ENCODE data around the gene CLN6.

CLN6 gene

DNA sequence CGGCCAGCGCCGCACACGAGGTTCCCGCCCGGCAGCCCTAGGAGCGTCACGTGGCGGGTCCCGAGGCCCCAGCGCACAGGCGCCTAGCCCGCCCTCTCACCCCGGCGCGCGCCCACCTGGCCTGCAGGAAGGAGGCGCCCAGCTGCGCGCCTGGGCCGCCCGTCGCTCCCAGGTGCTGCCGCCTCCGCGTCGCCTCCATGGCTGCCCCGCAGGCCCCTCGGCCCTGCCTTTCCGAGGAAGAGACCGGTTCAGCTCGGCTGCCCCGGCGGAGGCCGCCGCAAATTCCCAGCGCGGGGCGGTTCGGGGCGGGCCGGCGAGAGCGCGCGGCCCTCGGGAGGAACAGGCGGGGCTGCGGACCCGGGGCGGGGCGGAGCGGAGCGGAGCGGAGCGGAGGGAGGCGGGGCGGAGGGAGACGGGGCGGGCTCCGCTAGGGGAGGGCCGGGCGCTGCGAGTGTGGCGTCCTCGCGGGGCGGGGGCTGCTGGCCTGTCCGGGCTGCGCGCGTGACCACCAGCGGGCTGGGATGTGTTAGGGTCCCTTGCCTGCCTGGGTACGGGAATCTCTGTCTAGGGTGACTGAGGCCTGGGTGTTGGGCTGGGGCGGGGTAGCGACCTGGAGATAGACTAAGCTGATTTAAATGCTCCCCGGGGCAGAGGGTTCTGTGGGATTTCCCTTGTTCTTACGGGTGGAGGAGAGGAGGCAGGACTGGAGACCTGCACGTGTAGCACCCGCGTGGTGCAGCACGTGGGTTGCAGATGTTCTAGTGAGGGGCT lies at the start of gene CLN6:
TSS of gene CLN6 (minus strand) at position 343 of the 771 bp plus-strand sequence. CDS start at position 199, 144 bp downstream.
- peak; percentile 75 for DNase-seq (ENCODE audit: low spot score)

- DNase-seq (ENCODE audit: low spot score) = peak; percentile 29
Measured at GRCh38 chr15:68278595-68279405, 49.3 kb upstream of the CLN6 start.

DNA sequence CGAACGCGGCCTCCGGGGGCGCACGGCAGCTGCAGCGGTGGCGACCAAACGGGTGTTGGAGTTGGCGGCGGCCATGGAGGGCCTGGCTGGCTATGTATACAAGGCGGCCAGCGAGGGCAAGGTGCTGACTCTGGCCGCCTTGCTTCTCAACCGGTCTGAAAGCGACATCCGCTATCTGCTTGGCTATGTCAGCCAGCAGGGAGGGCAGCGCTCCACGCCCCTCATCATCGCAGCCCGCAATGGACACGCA lies 48.7 kb upstream of the CLN6 start:
- DNase-seq (ENCODE audit: low spot score) = peak; percentile 62

DNA sequence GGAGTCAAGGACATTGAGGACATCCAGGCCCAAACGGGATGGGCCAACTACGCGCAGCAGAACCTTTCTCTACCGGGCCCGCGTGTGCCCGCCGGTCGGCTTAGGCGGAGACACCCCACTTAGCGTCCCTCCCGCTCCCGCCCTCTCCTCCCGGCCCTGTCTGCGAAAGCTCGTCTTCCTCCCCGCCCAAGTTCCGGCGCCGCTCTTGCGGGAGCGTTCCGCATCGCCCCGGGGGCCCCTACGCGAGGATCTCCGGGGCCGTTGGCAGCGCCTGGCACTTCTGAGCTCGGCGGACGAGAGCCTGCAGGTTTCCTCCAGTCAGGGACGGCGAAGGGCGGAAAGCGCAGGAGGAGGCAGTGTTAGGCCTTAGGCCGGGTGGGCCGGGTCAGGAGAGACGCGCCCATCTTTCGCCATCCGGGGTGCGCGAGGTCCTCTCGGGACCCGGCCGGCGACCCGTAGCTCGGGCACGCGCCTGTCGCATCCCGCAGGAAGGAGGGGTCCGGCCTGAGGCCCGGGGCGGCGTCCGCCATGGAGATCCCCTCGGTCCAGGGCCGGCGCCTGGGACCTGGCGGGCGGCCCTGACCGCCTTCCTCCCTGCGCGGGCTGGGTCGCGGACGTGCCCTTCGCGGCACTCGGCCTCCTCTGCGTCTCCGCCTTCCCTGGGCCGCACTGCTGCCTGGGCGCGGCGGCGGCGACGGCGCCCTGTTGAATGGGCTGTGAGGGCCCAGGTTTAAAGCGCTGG lies 48.2 kb upstream of the CLN6 start, which contains the start of gene FEM1B:
TSS of gene FEM1B (plus strand) at position 143 of the 742 bp plus-strand sequence. CDS start 673 bp downstream, outside the sequence.
- peak; percentile 88 for DNase-seq (ENCODE audit: low spot score)

DNA sequence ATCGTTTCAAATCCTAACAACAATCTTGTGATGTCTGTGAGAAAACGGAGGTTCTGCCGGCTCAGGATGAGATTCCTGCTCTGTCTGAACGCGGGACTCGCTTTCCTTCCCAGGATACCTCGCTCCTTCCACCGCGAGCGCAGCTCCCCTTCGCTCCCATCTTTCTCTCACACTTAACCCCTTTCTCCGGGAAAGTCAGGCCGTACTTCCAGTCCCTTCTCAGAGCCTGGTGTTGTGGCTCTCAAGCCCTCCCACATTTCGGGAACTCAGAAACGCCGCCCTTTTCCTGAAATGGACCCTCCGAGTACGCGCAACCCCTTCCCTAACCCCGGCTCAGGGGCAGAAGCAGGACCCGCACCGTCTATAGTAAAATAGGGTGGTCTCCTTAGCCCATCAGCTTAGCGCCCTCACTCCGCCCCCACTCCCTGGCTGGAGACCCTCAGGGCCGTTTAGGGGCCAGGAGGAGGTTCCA lies 47.6 kb upstream of the CLN6 start:
- DNase-seq (ENCODE audit: low spot score) = no peak

DNA sequence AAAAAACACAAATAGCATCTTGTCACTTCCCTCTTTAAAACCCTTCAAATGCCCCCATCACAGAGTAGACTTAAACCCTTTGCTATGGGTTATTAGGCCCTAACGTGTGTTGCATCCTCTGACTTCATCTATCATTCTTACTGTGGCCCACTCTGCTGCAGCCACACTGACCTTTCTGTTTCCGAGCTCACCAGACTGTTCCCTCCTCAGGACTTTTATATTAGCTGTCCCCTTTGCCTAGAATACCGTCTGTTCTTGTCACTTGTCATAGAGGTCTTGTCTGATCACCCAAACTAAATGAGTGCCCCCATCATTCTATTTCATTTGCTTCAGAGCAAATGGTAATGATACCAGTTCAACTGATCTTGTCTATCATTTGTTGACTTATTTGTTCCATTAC lies 47.1 kb upstream of the CLN6 start:
- DNase-seq (ENCODE audit: low spot score) = no peak

DNA sequence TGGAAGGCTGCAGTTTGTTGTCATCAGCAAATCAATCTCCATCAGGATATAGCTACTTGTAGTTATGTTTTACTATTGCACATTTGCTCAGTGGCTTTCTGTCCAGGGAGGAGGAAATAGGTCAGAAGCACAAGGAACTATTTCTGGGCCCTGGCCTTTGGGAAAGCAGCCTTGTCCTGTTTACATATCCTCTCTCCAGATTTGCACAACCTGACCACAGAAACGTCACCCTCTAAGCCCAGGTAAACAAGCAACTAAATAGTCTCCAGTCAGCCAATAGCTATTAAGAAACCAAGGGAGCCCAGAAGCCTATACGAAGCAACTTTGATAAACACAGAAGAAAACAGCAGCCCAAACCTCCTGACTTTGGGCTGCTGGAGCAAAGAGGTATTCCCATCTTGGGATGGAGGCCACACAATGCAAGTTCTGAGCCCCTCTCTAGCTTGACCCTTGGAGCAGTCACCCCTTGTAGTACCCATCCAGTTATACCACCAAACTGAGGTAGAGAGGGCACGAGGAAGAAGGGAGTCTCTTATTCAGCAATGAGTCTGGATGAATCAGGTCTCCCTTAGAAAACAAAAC lies 45.7 kb upstream of the CLN6 start:
- DNase-seq (ENCODE audit: low spot score) = no peak

DNA sequence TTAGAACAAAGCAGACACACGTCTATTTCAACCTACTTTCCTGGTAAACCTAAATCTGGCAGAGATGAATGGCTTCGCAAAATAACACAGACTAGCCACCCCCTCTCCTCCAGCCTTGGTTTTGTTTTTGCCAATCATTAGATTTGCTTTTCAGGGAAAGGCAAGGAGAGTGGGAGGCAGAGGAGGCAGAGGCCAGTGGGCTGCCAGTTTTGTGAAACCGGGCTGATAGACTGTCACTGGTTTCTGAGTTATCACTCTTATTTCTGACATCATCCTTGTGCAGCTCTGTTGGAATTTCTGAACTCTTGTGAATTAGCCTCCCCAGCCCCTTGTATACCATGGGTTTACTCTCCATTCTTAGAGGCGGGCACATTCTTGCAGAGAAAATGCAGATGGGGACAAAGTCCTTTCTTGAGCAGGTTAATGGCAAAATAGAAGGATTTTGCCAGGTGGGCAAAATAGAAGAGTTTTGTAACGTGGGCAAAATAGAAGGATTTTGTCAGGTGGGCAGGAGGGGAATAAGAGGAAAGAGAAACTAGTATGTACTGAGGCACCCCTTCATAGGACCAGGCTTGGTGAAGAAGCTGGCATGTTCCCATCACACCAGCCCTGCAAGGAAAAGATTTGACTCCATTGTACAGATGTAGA lies 44.8 kb upstream of the CLN6 start:
- DNase-seq (ENCODE audit: low spot score) = no peak

GRCh38 chr15:68272721-68273271 lies 43.3 kb upstream of the CLN6 start:
- no peak for DNase-seq (ENCODE audit: low spot score)

GRCh38 chr15:68271854-68272471 lies 42.4 kb upstream of the CLN6 start:
- no peak for DNase-seq (ENCODE audit: low spot score)

DNA sequence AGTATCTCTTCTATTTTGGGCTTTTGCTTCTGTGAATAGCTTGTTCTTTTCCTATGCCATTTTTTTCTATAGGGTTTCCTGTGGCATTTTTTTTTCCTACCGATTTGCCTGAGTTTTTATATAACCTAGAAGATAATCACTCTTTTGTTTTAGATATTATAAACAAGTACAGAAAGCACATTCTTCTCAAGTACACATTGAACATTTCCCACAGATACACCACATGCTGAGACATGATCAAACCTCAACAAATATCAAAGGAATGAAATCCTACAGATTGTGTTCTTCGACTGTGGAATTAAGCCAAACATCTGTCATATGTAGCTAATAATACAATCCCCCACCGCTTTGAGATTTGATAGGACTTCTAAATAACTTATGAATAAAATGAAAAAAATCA lies 38.9 kb upstream of the CLN6 start:
- DNase-seq (ENCODE audit: low spot score) = no peak

- no peak for DNase-seq (ENCODE audit: low spot score)
Measured at GRCh38 chr15:68265674-68266073, 36.1 kb upstream of the CLN6 start.

- no peak for DNase-seq (ENCODE audit: low spot score)
Measured at GRCh38 chr15:68265081-68265480, 35.6 kb upstream of the CLN6 start.

DNA sequence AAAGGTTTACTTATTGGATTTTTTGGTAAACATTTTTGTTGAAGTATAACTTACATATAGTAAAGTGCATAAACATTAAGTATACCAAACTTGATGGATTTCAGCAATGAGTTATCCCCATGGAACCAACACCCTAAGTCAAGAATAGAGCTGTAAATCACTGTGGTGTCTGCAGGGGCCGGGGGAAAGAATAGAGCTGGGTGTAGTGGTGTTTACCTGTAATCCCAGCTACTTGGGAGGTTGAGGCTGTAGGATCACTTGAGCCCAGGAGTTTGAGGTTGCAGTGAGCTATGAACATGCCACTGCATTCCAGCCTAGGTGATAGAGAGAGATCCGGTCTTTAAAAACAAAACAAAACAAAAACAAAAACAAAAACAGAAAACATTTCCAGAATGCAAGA lies 34.8 kb upstream of the CLN6 start:
- no peak for DNase-seq (ENCODE audit: low spot score)

GRCh38 chr15:68262514-68263356 lies 33.2 kb upstream of the CLN6 start:
- no peak for DNase-seq (ENCODE audit: low spot score)

DNA sequence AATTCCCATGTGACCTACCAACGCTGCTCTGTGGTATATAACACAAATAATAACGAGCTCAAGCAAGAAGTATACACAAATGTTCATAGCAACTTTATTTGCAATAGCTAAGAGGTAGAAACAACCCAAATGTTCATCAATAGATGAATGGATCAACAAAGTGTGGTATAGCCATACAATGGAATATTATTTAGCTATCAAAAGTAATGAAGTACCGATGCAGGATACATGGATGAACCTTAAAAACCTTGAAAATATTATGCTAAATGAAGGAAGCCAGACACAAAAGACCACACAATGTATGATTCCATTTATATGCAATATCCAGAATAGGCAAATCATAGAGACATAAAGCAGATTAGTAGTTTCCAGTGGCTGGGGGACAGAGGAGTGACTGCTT lies 32.5 kb upstream of the CLN6 start:
- DNase-seq (ENCODE audit: low spot score) = no peak

DNA sequence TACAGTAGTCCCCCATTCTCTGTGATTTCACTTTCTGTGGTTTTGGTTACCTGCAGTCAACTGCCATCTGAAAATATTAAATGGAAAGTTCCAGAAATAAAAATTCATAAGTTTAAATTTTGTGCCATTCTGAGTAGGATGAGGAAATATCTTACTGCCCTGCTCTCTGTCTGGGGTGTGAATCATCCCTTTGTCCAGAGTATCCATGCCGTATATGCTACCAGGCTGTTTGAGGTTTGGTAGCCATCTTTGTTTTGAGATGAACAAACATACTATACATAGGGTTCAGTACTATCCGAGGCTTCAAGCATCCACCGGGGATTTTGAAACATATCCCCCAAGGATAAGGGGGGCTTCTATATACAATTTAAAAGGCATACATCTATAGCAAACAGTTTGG lies 31.7 kb upstream of the CLN6 start:
- DNase-seq (ENCODE audit: low spot score) = no peak

DNA sequence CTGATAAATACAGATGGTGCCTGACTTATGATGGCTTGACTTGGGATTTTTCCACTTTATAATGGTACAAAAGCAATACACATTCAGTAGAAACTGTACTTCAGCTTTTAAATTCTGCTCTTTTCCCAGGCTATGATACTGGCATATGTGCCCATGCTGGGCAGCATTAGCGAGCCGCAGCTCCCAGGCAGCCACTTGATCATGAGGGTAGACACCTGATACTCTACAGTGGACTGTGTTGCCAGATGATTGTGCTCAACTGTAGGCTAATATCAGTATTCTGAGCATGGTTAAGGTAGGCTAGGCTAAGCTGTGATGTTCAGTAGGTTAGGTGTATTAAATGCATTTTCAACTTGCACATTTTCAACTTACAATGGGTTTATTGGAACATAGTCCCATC lies 30.4 kb upstream of the CLN6 start:
- DNase-seq (ENCODE audit: low spot score) = no peak

GRCh38 chr15:68258692-68259091 lies 29.2 kb upstream of the CLN6 start:
- DNase-seq (ENCODE audit: low spot score) = no peak
